Measurements from ENCODE around the gene PLEKHD1.
A peak's percentile ranks its signal among the peaks of the same experiment; 100 is the strongest.

Gene PLEKHD1

GRCh38 chr14:69547701-69548348, 63.3 kb downstream of the PLEKHD1 start:
- no peak for DNase-seq (ENCODE audit: low read depth)

GRCh38 chr14:69548566-69548965, 64.0 kb downstream of the PLEKHD1 start:
- no peak for DNase-seq (ENCODE audit: low read depth)

- DNase-seq (ENCODE audit: low read depth) = no peak
Observed at GRCh38 chr14:69551511-69551910, 67.0 kb downstream of the PLEKHD1 start.

- DNase-seq (ENCODE audit: low read depth) = peak; percentile 36
Observed at GRCh38 chr14:69553252-69553651, 68.7 kb downstream of the PLEKHD1 start.

DNA sequence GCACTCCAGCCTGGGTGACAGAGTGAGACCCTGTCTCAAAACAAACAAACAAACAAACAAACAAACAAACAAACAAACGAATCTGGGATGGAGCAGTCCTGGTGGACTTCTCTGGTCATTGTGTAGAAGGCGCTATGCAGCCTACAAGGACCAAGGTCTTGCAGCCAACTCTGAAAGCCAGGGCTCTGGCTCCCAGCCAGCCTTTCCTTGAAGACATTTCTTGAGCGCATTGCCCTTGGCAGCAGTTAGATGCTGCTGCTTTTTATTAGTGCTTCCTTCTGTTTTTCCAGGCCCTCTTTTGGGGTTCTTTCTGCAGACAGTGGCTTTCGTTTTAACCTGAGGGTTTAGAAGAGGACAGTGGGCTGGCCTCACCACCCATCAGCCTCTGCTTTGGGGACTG, 70.0 kb downstream of the PLEKHD1 start:
- DNase-seq (ENCODE audit: low read depth) = no peak

- DNase-seq (ENCODE audit: low read depth) = no peak
Observed at GRCh38 chr14:69558774-69559173, 74.2 kb downstream of the PLEKHD1 start.

DNA sequence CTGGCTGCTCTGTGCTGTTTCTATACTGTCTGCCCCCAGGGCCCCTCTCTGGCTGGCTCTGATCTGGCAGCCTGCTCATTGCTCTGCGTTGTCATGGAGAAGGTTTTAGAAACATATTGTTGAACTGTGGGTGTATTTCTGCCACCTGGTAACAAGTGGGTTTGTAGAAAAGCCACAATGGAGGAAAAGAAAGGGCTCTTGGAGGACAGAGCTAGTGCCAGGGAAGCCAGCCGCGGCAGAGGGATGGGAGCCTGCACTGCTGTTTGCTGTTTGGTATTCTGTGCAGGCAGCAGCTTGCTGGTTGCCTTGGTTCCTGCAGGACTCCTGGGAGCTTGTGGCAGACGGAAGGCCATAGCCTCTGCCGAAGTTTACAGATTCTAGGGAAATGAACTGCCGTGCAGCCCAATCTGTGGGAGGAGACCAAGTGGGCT, 75.1 kb downstream of the PLEKHD1 start:
- DNase-seq (ENCODE audit: low read depth) = no peak

DNA sequence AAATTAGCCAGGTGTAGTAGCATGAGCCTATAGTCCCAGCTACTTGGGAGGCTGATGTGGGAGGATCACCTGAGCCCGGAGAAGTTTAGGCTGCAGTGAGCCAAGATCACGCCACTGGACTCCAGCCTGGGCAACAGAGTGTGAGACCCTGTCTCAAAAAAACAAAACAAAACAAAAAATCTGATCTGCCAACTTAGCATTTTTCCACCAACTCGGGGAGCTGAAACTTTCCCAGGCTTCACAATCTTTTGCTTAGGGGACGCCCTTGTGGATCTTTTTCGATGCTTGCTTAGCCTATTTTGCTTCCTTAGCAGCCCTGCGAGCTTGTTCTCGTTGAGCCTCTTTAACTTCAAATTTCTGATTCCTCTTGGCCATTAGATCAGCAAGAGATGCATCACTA, 76.3 kb downstream of the PLEKHD1 start:
- no peak for DNase-seq (ENCODE audit: low read depth)

DNA sequence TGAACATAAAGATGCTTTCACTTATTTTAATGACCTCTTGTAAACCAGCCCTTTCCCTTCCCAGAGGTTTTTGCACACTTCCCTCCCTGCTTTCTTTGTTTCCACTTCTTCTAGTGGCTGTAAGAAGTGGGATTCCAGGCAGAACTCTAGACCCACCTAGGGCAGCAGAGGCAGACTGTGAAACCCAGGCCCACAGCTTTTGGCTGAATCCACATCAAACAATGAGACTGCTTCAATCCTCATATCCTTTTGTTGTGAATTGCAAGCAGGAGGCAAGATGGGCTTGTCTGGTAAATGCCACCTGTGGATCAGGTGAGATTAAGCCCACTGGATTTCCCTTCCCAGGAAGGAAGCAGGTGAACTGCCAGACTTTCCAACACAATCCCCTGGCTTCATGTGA, 77.4 kb downstream of the PLEKHD1 start:
- DNase-seq (ENCODE audit: low read depth) = no peak

- no peak for DNase-seq (ENCODE audit: low read depth)
Observed at GRCh38 chr14:69567563-69567962, 83.0 kb downstream of the PLEKHD1 start.

- DNase-seq (ENCODE audit: low read depth) = no peak
Observed at GRCh38 chr14:69569859-69570258, 85.3 kb downstream of the PLEKHD1 start.

DNA sequence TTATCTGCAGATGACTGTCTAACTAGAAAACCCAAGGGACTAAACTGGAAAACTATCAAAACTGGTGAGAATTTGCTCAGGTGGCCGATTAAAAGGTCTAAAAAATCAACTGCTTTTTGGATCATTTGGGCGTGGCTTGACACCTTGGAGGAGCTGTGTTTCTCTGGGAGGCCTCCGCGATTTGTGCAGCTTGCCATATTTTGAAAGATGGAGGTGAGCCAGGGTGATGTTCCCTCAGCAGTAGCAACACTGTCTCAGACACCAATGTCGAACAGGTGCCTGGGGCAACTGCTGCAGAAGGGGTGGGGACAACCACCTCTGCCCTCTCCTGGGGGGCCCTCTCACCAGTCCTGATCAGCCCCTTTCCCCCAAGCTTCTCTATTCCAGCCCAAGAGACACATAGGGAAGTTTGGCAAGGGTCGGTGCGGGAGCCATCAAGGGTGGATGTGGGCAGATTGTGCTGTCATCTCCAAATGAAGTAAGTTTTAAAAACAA, 86.4 kb downstream of the PLEKHD1 start:
- DNase-seq (ENCODE audit: low read depth) = no peak

- DNase-seq (ENCODE audit: low read depth) = no peak
Observed at GRCh38 chr14:69571449-69572029, 87.0 kb downstream of the PLEKHD1 start.

DNA sequence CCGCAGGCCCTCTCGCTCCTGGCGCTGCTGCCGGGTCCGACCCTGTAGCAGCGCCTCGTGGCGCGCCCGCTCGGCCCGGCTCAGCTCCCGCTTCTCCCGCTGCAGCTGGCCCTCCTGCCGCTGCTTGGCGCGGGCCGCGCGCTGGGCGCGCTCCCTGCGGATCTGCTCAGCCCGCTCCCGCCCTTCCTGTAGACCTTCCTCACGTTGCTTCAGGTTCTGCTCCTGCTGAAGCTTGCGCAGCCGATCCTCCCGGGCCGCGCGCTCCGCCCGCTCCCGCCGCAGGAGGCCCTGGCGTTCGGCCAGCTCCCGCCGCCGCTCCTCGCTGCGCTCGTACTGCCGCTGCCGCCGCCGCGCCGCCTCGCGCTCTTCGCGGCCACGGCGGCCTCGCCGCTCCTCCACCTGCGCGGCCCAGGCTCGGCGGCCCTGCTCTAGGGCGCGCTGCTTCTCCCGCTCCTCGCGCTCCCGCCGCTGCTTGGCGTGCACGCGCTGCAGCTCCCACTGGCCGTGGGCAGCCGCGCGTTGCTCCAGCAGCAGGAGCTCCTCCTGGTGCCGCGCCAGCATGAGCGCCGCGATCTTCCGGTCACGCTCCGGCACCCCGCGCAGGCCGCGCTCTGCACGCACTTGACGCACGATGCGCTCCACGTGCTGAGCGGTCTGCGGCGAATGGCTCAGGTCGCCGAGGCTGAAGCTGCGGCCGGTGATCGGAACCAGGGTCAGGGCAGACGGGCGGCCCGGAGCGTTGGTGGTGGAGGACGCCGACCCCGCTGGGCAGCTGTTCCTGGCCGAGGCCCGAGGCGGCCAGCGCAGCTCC, 87.7 kb downstream of the PLEKHD1 start:
- DNase-seq (ENCODE audit: low read depth) = no peak

DNA sequence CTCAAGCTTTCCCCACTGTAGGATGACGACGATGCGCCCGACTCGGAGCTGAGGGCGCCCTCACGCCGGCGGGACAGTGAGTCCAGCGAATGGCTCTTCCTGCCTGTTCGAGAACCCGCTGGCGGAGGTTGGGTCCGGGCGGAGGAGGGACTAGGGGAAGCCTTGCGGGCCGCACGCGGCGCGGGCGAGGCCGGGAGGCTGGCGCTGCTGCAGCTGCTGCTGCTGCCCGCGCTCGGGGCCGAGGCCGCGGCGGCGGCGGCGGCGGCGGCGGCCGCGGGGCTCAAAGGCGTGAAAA, 88.3 kb downstream of the PLEKHD1 start:
- DNase-seq (ENCODE audit: low read depth) = no peak

DNA sequence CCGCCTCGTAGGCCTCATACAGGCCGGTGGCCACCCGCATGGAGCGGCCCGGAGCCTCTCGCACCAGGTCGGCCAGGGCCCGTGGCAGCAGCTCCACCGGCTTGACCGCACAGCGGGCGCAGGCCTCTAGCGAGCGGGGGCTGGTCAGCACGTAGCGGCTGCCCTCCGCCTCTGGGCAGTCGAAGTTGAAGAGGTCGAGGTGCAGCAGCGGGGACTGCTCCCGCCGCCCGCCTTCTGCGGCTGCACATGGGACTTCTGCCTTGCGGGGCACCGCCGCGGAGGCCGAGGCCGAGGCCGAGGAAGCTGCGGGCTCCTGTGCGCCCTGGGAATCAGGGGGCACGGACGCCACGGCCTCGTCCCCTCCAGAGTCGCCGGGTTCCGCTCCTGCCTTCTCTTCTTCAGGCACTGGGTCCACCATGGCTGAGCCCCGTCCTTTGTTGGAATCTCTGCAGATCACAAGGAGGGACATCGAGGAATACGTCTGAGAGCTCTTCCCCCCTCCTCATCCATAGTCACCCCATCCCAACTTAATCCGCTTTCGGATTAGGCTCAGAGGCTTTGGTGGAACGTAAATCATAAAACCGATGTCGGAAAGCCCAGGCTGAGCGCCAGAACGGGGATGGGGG, 88.8 kb downstream of the PLEKHD1 start:
- DNase-seq (ENCODE audit: low read depth) = no peak

DNA sequence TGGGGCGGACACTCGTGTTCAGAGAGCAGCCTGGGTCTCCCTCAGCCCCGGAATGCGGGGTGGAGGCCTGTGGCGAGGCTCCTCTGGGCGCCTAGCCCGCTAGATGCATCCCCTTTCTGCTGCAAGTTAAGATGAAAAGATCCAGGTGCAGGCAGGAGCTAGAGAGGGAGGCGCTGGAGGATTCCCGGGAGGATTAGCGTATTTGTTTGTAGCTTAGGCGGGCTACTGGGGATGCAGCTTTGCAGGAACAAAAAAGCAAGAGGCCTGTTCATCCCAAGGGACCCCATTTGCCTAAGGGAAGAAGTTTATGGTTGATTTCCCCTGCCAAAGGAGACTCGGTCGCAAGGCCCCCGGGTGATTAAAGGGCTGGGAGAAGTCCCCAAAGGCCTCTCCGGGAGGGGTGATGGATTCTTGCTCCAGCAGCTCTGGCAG, 89.3 kb downstream of the PLEKHD1 start:
- DNase-seq (ENCODE audit: low read depth) = no peak

- no peak for DNase-seq (ENCODE audit: low read depth)
Observed at GRCh38 chr14:69574263-69574953, 89.9 kb downstream of the PLEKHD1 start, which contains the start of gene CCDC177. Gene CCDC177 (minus strand): TSS chr14:69574871. CDS start chr14:69573622, 1,249 bp downstream.

- no peak for DNase-seq (ENCODE audit: low read depth)
Observed at GRCh38 chr14:69574954-69575295, 90.4 kb downstream of the PLEKHD1 start.

- DNase-seq (ENCODE audit: low read depth) = no peak
Observed at GRCh38 chr14:69579476-69579875, 94.9 kb downstream of the PLEKHD1 start.

DNA sequence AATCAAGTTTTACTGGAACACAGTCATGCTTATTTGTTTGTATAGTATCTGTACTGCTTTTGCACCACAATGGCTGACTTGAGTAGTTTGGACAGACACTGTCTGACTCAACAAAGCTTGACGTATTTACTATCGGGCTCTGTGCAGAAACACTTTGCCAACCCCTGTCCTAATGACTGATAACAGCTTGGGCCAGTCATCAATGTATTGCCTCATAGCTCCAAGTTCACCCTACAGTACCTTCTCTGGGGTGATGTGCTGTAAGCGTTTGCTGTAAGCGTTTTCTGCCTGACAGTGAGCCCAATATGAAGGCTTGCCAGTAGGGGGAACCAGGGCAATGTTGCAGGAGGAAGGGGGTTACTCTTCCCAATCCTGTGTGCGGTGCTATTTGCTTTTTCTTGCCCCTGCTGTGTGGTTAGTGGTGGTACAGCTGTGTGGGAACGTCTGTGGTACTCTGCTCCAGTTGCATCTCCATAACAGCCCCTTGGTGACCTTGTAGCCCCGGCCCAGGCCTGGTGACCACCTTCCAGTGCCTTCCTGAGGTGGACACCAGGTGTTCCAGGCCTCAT, 95.6 kb downstream of the PLEKHD1 start:
- peak; percentile 51 for DNase-seq (ENCODE audit: low read depth)
